Activated CD4-positive, alpha-beta T cell treated with anti-CD3 and anti-CD28 coated beads, Interleukin-2, amount 50 U/mL, for 24 hours (primary cell): ENCODE measurements around the gene C1QTNF5.

Experiments
- DNase-seq, 2 donors: peaks; one replicate each; pipeline ENCODE4 v3.0.0-alpha.2; 2020; ENCODE audit warnings: low read depth in 1 of 2, low spot score in 1 of 2

Gene C1QTNF5

DNA sequence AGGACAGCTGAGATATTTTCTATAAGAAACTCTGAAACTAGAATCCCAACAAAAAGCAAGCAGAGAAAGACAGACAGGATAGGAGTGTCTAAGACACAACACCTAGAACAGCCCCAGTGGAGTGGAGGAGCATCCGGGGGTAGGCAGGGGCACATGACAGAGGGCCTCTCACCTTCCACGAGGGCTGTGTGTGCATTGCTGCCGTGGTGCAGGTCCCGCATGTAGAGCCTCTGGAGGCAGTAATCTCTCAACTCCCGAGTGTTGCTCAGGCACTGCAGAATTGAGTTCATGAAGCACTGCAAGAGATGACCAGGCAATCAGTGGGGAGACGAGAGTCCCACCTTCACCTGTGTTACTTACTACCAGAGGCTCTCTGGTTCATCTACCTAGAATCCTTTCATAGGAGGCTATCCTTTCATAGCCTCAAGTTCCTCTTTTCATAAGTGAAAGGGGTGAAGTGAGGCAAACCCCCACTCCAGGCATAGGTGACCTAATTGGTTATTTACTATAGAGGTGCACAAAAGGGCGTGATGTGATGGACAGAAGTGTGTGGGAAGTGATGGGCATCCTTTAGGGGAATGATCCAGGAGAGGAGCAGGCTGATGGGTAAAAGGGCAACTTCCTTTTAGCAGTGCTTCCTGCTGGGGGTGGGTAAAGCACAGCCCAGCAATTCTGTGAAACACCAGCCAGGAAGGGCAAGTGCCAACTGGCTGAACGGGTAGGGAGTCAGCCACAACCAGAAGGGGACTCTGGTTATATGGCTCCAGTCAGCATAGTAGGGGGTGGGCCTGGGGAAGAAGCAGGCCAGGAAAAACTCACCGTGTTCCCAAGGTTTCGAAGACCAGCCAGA, 18.9 kb upstream of the C1QTNF5 start:
- DNase-seq, result no peak

- DNase-seq, result no peak
These were observed 16.4 kb upstream of the C1QTNF5 start for GRCh38 chr11:119357074-119357473.

DNA sequence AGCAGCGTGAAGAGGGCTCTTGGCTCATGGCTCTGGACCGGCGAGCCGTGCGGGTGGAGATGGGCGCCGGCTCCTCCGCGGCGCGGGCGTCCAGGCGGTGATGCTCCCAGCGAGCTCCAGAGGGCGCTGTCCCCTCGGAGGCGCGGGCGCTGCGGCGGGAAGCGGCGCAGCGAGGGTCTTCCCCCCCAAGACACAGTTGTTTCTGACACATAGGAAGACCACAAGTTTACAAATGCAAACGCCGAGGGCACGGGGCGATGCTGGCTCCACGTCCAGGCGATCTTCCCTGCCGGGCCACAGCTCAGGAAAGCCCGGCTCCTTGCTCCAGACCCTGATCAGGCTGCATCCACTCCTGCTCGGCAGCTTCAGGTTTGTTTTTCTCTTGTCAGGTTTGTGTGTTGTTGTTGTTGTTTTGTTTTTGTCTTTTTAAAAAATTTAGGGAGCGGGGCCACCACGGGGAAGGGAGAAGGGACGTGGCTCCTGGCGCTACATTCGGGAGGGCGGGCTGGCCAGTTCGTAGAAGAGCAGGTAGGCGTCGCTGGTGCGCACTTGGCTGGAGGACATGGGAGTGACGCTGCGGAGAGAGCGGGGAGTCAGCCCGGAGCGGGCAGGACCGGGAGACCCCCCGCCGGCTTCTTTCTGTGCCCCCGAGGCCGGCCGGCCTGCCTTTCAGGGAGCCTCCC, 15.8 kb upstream of the C1QTNF5 start:
- peak; percentile 44 to 45 for DNase-seq

- no peak for DNase-seq
These were observed 14.6 kb upstream of the C1QTNF5 start for GRCh38 chr11:119355091-119355843.

DNA sequence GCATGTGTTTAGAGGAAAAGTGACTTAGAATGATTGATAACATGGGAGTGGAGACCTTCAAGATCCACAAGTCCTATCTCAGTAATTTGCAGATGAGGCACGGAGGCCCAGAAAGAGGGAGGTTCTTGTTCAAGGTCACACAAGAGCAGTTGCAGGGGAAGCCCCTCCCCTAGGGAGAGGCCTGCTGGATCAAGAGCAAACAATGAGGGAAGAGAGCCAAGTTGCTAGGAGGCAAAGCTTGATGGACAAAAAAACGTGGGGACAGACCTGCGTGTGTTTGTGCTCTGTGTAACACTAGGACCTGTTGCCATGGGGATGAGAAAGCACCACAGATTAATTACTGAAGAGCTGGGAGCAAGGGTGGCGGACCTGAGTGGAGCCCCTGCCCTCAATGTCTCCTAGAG, 12.2 kb upstream of the C1QTNF5 start:
- DNase-seq, result no peak

DNA sequence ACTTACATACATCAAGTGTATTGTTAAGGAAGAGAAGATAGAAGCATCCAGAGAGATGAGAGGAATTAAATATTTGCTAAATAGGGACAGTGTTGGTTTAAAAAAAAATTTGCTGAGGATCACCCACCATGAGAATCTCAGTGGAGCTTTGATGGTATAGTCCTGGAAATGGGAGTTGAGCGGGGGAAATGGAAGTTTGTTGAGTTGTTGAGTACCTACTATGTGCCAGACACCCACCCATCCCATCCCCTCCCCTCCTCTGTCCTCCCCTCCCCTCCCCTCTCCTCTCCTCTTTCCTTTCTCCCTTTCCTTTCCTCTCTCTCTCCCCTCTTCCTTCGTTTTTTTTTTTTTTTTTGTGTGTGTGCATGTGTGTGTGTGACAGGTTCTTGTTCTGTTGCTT, 10.5 kb upstream of the C1QTNF5 start:
- no peak for DNase-seq

- no peak for DNase-seq
These were observed 9.6 kb upstream of the C1QTNF5 start for GRCh38 chr11:119350302-119350701.

DNA sequence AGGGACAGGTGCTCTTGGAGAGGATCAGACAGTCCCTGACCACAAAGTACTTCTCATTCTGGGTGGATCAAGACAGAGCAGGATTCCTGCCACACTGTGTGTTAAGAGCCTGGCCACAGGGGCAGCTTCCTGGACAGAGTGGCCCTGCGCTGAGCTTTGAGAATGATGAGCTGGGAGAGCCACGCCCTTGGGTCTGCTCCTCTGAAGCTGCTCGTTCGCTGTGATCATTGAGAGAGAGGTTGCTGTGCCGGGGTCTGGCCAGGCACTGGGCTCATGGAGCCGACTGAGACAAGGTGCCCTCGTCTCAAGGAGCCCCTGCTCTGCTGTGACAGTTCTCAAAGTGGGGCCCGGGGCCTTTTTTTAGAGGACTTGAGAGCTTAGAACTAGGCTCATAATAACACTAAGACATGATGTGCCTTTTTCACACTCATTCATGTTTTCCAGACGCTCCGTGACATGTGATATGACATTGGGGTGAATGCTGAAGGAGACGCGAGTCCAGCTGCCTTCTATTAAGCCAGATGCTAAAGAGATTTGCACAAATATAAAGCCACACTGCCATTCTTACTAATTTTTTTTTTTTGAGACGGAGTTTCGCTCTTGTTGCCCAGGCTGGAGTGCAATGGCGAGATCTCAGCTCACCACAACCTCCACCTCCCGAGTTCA, 7.4 kb upstream of the C1QTNF5 start:
- no peak for DNase-seq

- DNase-seq, result no peak
These were observed 6.6 kb upstream of the C1QTNF5 start for GRCh38 chr11:119347242-119347641.

GRCh38 chr11:119346605-119347004, 5.9 kb upstream of the C1QTNF5 start, which contains the start of gene MFRP:
TSS of gene MFRP (minus strand) at chr11:119346705. CDS start at chr11:119346513, 192 bp downstream.
- DNase-seq, result no peak

- no peak for DNase-seq
These were observed 5.0 kb upstream of the C1QTNF5 start for GRCh38 chr11:119345685-119346084.

GRCh38 chr11:119344291-119345010, 3.8 kb upstream of the C1QTNF5 start:
- no peak for DNase-seq

GRCh38 chr11:119343726-119344125, 3.0 kb upstream of the C1QTNF5 start:
- no peak for DNase-seq

GRCh38 chr11:119342362-119343130, 1.9 kb upstream of the C1QTNF5 start:
- DNase-seq, result no peak

- DNase-seq, result no peak
These were observed 1.3 kb upstream of the C1QTNF5 start for GRCh38 chr11:119342023-119342300.

DNA sequence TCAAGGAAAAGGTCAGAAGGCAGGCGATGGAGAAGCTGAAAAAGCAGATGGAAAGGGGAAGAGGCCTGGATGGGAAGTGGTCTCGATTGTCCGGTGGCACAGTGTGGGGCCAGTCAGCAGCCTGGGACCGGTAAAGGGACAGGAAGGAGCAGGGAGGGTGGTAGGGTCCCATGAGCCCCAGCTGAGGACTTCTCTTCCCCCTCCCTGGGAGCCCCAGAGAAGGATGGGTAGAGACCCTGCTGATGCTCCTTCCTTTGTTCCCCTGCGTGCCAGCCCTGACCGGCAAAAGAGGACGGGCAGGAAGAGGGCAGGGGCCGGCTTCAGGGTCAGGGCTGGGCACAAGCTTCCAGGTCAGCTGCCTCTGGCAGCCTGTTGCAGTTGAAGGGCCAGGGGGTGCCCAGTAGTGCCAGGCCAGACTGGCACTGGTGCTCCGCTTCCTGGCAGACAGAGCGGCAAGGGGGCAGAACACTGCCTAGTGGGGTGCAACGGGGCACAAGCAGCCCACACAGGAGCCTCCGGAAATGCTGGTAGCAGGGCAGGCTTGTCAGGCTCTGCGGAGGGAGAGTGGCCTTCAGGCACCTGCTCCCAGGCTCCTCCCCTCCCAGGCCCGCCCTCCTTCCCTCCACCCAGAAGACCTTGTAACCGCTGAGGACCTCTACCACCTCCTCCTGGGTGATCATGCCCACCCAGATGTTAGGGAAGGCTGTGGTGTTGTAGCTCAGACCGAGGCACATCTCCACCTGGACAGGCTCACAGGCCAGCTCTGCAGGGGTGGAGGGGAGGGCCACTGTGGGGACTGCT, 739 bp upstream of the C1QTNF5 start:
- DNase-seq, result no peak

- no peak for DNase-seq
These were observed 921 bp downstream of the C1QTNF5 start for GRCh38 chr11:119339589-119340334.

- no peak for DNase-seq
These were observed 1.6 kb downstream of the C1QTNF5 start for GRCh38 chr11:119338965-119339588.
